Hepatocyte (in vitro differentiated cells): Measurements from ENCODE around the gene RPA3. TPM values are rescaled to one million over a fixed set of nuclear protein-coding genes. Genes with fewer than 3 reads are reported as not detected.
A peak's percentile ranks its signal among the peaks of the same experiment; 100 is the strongest.
"Not testable (repeated sequence)": the region's sequence is repeated elsewhere in the genome, so short reads cannot be mapped to it uniquely, and the experiment has no call there.

ENCODE experiments used
- DNase-seq: peaks from one replicate; pipeline ENCODE4 v3.0.0-alpha.2; 2016; ENCODE audit warnings: low spot score
- H2AFZ ChIP-seq: fragments of 200-600 bp; sonication (generic); 2 replicates; pipeline ENCODE4 v1.6.0; 2016; ENCODE audit warnings: antibody characterized with exemption, mild to moderate bottlenecking
- H3K27ac ChIP-seq: fragments of 200-600 bp; sonication (generic); 2 replicates; pipeline ENCODE4 v1.5.1; 2016; ENCODE audit warnings: mild to moderate bottlenecking
- H3K27me3 ChIP-seq: fragments of 200-600 bp; sonication (generic); 2 replicates; pipeline ENCODE4 v1.6.1; 2016
- H3K36me3 ChIP-seq: fragments of 200-600 bp; sonication (generic); replicated peaks from 2 replicates; pipeline ENCODE4 v1.5.1; 2016; ENCODE audit warnings: low read depth; ENCODE audit not compliant: insufficient read depth
- H3K4me1 ChIP-seq: fragments of 200-600 bp; sonication (generic); 2 replicates; pipeline ENCODE4 v1.5.1; 2016; ENCODE audit warnings: mild to moderate bottlenecking, moderate library complexity; ENCODE audit not compliant: insufficient read depth
- H3K4me2 ChIP-seq: fragments of 200-600 bp; sonication (generic); 2 replicates; pipeline ENCODE4 v1.6.0; 2016
- H3K4me3 ChIP-seq: fragments of 200-600 bp; sonication (generic); 2 replicates; pipeline ENCODE4 v1.5.1; 2016; ENCODE audit warnings: mild to moderate bottlenecking
- H3K79me2 ChIP-seq: fragments of 200-600 bp; sonication (generic); 2 replicates; pipeline ENCODE4 v1.6.0; 2017; ENCODE audit warnings: mild to moderate bottlenecking
- H3K9me2 ChIP-seq: fragments of 200-600 bp; sonication (generic); replicated peaks from 2 replicates; pipeline ENCODE4 v1.6.0; 2017; ENCODE audit warnings: mild to moderate bottlenecking; ENCODE audit not compliant: insufficient read depth
- H3K9me3 ChIP-seq: fragments of 200-600 bp; sonication (generic); 2 replicates; pipeline ENCODE4 v1.5.1; 2016; ENCODE audit warnings: low read depth, mild to moderate bottlenecking
- H4K20me1 ChIP-seq: fragments of 200-600 bp; sonication (generic); 2 replicates; pipeline ENCODE4 v1.6.0; 2016; ENCODE audit warnings: mild to moderate bottlenecking; ENCODE audit not compliant: insufficient read depth, poor library complexity, severe bottlenecking
- EZH2 ChIP-seq: fragments of 200-600 bp; sonication (generic); IDR thresholded peaks from 2 replicates; pipeline ENCODE4 v1.6.1; 2016; ENCODE audit warnings: antibody characterized with exemption, mild to moderate bottlenecking, borderline replicate concordance
- EZH2phosphoT487 ChIP-seq: fragments of 200-600 bp; sonication (generic); IDR thresholded peaks from one replicate; pipeline ENCODE4 v1.6.1; 2018; ENCODE audit warnings: antibody characterized with exemption, mild to moderate bottlenecking, low read depth, moderate library complexity; ENCODE audit not compliant: unreplicated experiment, severe bottlenecking
- WGBS: methylation state at CpG from one replicate; pipeline ENCODE4 v1.1.6; 2016; ENCODE audit warnings: low lambda C conversion rate; ENCODE audit errors: missing lambda C conversion rate; 5-methylcytosine and 5-hydroxymethylcytosine counted together
- polyA plus RNA-seq: library from polyadenylated mRNA; unstranded; fragments of >200 nt; fragmentation: Nextera tagmentation; extraction: Ambion mirVana; gene quantifications from 2 replicates; pipeline ENCODE4 v1.2.1, GENCODE V29; 2016
- total RNA-seq: library from RNA; depleted of rRNA; stranded (reverse); fragments of >200 nt; gene quantifications from 2 replicates; pipeline ENCODE4 v1.2.3, GENCODE V29; 2014
- TF ChIP-seq, protein P1 (sequence below): fragments of 200-600 bp; sonication (generic); IDR thresholded peaks from 2 replicates; pipeline ENCODE4 v1.5.1; 2016; ENCODE audit warnings: antibody characterized with exemption, mild to moderate bottlenecking; ENCODE audit not compliant: poor library complexity

The RPA3 gene
- total and polyA plus RNA-seq, 2 experiments from 2014 or later = 17.3 to 38.2 TPM

DNA sequence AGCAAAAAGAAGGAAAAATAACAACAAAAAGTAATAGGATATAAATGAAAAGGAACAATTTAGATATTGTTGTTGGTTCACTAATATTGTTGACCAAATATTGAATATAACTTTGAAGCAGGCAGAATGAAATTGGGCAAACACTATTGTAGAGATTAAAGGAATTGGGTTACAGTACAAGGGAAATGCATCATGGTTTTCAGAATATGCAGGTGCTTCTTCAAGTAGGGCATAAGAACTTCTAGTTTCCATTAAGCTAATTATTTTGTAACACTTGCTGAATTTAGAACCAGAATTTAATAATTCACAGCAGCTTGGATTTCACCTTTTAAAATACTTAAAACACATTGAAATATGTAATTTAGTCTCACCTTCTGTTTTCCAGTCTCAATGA, 36.5 kb downstream of the RPA3 start:
- Histone ChIP-seq H3K79me2 (peaks cover 22% of the 10 kb centered on the region), H3K4me1 (no peaks in the 10 kb centered on the region), H3K4me2 (no peak overlapping the region), H4K20me1 (no peaks in the 10 kb centered on the region), H3K27ac (no peak overlapping the region), H3K27me3 (no peaks in the 10 kb centered on the region), H2AFZ (no peak overlapping the region), H3K9me3 (no peaks in the 10 kb centered on the region), H3K36me3 (no peaks in the 10 kb centered on the region), H3K9me2 (no peaks in the 10 kb centered on the region), H3K4me3 (no peak overlapping the region)
- DNase-seq = no peak
- TF ChIP-seq, protein P1, sequence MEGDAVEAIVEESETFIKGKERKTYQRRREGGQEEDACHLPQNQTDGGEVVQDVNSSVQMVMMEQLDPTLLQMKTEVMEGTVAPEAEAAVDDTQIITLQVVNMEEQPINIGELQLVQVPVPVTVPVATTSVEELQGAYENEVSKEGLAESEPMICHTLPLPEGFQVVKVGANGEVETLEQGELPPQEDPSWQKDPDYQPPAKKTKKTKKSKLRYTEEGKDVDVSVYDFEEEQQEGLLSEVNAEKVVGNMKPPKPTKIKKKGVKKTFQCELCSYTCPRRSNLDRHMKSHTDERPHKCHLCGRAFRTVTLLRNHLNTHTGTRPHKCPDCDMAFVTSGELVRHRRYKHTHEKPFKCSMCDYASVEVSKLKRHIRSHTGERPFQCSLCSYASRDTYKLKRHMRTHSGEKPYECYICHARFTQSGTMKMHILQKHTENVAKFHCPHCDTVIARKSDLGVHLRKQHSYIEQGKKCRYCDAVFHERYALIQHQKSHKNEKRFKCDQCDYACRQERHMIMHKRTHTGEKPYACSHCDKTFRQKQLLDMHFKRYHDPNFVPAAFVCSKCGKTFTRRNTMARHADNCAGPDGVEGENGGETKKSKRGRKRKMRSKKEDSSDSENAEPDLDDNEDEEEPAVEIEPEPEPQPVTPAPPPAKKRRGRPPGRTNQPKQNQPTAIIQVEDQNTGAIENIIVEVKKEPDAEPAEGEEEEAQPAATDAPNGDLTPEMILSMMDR = no peak
- TF ChIP-seq EZH2phosphoT487 = no peak
- no peak for TF ChIP-seq EZH2

DNA sequence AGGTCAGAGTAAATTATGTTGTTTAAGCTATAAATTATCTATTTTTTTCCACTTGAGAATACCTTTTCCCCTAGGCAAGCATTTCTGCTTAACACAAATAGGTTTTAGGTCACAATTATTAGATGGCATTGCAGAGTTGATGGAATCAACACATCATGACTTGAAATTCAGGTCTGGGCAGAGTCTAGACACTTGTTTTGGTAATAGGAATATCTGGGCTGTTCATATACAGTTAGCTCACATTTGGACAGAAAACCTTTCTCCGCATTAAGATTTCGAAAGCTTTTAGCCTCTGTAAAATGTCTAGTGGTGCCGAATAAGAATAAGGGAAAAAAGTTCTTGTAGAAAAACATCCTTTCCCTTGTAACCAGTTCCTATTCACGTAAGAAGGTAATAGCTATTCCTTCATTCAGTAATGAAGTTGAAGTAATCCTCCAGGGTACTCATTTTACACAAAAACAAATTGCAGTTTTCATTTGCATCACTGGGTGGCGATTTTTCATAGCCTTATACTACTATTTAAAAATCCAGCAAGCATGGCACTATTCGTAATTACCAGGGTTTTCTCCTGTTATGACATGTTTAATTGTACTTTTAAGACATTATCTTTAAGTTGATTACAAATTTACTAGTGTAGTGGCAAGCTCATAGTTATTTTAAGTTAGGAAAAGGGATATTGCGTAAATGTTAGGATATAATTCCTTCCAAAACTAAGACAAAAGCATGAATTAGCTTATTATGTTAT, 37.0 kb downstream of the RPA3 start:
- H3K4me3 ChIP-seq = no peak overlapping the region
- TF ChIP-seq EZH2 (no peak), EZH2phosphoT487 (no peak)
- TF ChIP-seq, protein P1 = peak; percentile 74
- no peak overlapping the region for H2AFZ ChIP-seq
- no peaks in the 10 kb centered on the region for H3K4me1 ChIP-seq
- H3K36me3 ChIP-seq = no peaks in the 10 kb centered on the region
- peak; percentile 65 for DNase-seq
- 52% methylated on average over 7 of the region's 7 CpGs for WGBS
- no peaks in the 10 kb centered on the region for H3K9me3 ChIP-seq
- H3K27ac ChIP-seq = no peak overlapping the region
- no peaks in the 10 kb centered on the region for H4K20me1 ChIP-seq
- peaks cover 20% of the 10 kb centered on the region for H3K79me2 ChIP-seq
- no peak overlapping the region for H3K4me2 ChIP-seq
- no peaks in the 10 kb centered on the region for H3K9me2 ChIP-seq
- no peaks in the 10 kb centered on the region for H3K27me3 ChIP-seq

DNA sequence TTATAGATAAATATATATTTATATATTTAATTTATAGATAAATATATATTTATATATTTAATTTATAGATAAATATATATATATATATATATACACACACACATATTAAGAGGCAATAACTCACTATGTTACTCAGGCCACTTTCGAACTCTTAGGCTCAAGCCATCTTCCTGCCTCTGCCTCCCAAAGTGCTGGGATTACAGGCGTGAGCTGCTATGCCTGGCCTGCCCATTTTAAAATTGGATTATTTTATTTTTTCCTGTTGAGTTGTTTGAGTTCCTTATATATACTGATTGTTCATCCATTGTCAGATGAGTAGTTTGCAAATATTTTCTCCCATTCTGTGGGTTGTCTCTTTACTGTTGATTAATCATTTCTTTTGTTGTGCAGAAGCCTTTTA, 38.8 kb downstream of the RPA3 start:
- not testable (repeated sequence) for H3K36me3 ChIP-seq, DNase-seq, H3K27me3 ChIP-seq, H3K4me3 ChIP-seq, H2AFZ ChIP-seq, H3K9me3 ChIP-seq, H3K27ac ChIP-seq, H3K9me2 ChIP-seq, H4K20me1 ChIP-seq, H3K4me2 ChIP-seq, H3K4me1 ChIP-seq
- 100% methylated on average over 2 of the region's 2 CpGs for WGBS
- H3K79me2 ChIP-seq = peaks cover 11% of the 10 kb centered on the region

DNA sequence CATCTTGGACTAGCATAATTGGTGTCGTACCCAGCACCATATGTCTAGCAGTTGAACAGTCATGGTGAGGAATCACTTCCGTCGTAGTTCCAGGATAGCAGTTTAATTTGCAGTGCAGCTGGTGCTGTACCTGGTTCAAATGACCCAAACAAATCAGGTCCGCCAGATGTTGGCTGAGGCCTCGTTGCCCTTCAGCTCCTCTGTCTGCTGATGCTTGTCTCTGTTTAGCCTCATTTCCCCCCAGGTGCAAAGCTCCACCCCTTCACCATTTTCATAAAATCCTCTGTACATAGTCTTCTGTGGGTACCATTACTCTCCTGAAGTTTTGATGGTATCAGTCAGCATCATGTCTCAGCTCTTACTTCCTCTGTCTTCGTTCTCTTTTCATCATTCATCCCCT, 42.7 kb downstream of the RPA3 start:
- Histone ChIP-seq H3K4me1 (no peaks in the 10 kb centered on the region), H3K4me3 (no peak overlapping the region), H3K27me3 (no peaks in the 10 kb centered on the region), H3K27ac (no peak overlapping the region), H4K20me1 (no peaks in the 10 kb centered on the region), H3K36me3 (no peaks in the 10 kb centered on the region), H3K4me2 (no peak overlapping the region), H3K9me2 (no peaks in the 10 kb centered on the region), H2AFZ (no peak overlapping the region), H3K9me3 (no peaks in the 10 kb centered on the region), H3K79me2 (peaks cover 17% of the 10 kb centered on the region)
- TF ChIP-seq, protein P1 = no peak
- TF ChIP-seq EZH2phosphoT487 (no peak), EZH2 (no peak)
- DNase-seq = no peak
- 86% methylated on average over 6 of the region's 6 CpGs for WGBS
